Fibroblast of pulmonary artery (primary cell): ENCODE results near the gene SPHK1.

ENCODE experiments used
- DNase-seq: peaks from one replicate; pipeline ENCODE4 v3.0.0-alpha.2; 2010; ENCODE audit warnings: low read depth
- H3K4me3 ChIP-seq: replicated peaks from 2 replicates; pipeline ENCODE4 v1.5.1; 2011; ENCODE audit warnings: low read depth, mild to moderate bottlenecking, control low read depth, low read length, moderate library complexity
- CTCF ChIP-seq: IDR thresholded peaks from 2 replicates; pipeline ENCODE4 v1.5.1; 2011; ENCODE audit warnings: mild to moderate bottlenecking, control low read depth, low read length, inconsistent platforms; ENCODE audit errors: missing control alignments

Gene SPHK1

GRCh38 chr17:76382351-76382802, 2.0 kb upstream of the SPHK1 start:
- DNase-seq: no peak
- no peak for TF ChIP-seq CTCF
- peak overlapping the region; percentile 54 for H3K4me3 ChIP-seq

GRCh38 chr17:76382803-76383545, 1.4 kb upstream of the SPHK1 start:
- DNase-seq: peak; percentile 66
- TF ChIP-seq CTCF: no peak
- peak overlapping the region; percentile 54 for H3K4me3 ChIP-seq

- peak; percentile 63 for DNase-seq
- peak overlapping the region; percentile 54 for H3K4me3 ChIP-seq
- peak; percentile 19 for TF ChIP-seq CTCF
These were observed 725 bp upstream of the SPHK1 start for GRCh38 chr17:76383546-76384221.

- peak; percentile 61 for DNase-seq
These were observed 830 bp downstream of the SPHK1 start for GRCh38 chr17:76384987-76385891.

GRCh38 chr17:76385892-76386786, 1.7 kb downstream of the SPHK1 start:
- peak overlapping the region; percentile 54 for H3K4me3 ChIP-seq
- DNase-seq: peak; percentile 85
- TF ChIP-seq CTCF: peak; percentile 74

More at GRCh38 chr17:76384987-76385891, 830 bp downstream of the SPHK1 start:
- TF ChIP-seq CTCF: no peak
- peak overlapping the region; percentile 54 for H3K4me3 ChIP-seq
